ENCODE measurements around the gene MSRB1.

DNA sequence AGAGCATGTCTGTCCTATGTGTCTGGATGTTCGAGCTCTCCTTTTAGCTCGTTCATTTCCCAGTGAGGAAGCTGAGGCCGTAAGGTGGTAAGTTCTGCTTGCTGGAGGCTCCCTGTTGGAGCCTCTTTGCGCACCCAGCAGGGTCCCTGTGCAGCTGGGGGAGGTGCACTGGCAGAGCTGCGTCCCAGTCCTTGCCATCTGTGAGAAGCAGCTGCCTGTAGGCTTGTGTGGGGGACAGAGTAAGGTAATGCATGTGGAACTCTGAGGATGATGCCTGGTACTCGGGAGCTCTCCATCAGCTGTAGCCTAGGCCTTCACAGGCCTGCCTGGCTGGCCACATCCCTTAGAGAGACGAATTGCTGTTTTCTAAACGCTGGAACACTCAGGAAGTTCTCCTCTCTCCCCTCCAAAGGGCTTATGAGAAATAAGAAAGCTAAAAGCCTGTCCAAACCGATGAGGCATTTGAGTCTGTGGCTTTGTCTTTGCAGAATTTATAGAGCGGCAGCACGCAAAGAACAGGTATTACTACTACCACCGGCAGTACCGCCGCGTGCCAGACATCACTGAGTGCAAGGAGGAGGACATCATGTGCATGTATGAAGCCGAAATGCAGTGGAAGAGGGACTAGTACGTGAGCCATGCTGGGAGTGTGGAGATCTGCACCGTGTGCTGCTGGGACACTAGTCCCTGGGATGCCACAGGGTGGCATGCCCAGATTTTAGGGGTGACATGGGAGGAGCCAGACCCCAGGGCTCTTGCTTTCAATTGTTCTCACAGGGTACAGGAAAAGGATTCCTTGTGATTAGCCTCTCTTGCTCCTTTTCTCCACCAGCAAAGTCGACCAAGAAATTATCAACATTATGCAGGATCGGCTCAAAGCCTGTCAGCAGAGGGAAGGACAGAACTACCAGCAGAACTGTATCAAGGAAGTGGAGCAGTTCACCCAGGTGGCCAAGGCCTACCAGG, 17.9 kb upstream of the MSRB1 start:
- TF ChIP-seq, protein P1, sequence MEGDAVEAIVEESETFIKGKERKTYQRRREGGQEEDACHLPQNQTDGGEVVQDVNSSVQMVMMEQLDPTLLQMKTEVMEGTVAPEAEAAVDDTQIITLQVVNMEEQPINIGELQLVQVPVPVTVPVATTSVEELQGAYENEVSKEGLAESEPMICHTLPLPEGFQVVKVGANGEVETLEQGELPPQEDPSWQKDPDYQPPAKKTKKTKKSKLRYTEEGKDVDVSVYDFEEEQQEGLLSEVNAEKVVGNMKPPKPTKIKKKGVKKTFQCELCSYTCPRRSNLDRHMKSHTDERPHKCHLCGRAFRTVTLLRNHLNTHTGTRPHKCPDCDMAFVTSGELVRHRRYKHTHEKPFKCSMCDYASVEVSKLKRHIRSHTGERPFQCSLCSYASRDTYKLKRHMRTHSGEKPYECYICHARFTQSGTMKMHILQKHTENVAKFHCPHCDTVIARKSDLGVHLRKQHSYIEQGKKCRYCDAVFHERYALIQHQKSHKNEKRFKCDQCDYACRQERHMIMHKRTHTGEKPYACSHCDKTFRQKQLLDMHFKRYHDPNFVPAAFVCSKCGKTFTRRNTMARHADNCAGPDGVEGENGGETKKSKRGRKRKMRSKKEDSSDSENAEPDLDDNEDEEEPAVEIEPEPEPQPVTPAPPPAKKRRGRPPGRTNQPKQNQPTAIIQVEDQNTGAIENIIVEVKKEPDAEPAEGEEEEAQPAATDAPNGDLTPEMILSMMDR (IDR thresholded peaks at IDR 0.05) = no peak
- TF ChIP-seq POLR2A (IDR thresholded peaks at IDR 0.05) = no peak

All from Peyer's patch (tissue), 4 donors.